K562 (cell line): Measurements from ENCODE around the gene AGPAT3. TPM values are rescaled to one million over a fixed set of nuclear protein-coding genes. Genes with fewer than 3 reads are reported as not detected.
A peak's percentile ranks its signal among the peaks of the same experiment; 100 is the strongest.

ENCODE experiments used
- C11orf30 ChIP-seq: fragments of 450-650 bp; IDR thresholded peaks from 2 replicates; pipeline ENCODE4 v1.6.1; 2016; ENCODE audit warnings: low read depth, mild to moderate bottlenecking
- DEAF1 ChIP-seq: fragments of 450-650 bp; formaldehyde crosslinking; IDR thresholded peaks from 2 replicates; pipeline ENCODE4 v1.4.0; 2020; ENCODE audit warnings: mild to moderate bottlenecking, moderate library complexity
- E2F5 ChIP-seq: sonication (generic); formaldehyde crosslinking; IDR thresholded peaks from 2 replicates; pipeline ENCODE4 v1.8.0; 2022; ENCODE audit warnings: mild to moderate bottlenecking, missing genetic modification reagents
- E4F1 ChIP-seq: fragments of 250-450 bp; sonication (Bioruptor Pico); IDR thresholded peaks from 2 replicates; pipeline ENCODE4 v1.5.0; 2021; ENCODE audit warnings: mild to moderate bottlenecking, borderline replicate concordance
- LEF1 ChIP-seq: fragments of 450-650 bp; IDR thresholded peaks from 2 replicates; pipeline ENCODE4 v1.6.1; 2016; ENCODE audit warnings: mild to moderate bottlenecking
- MCM3 ChIP-seq: fragments of 450-650 bp; IDR thresholded peaks from 2 replicates; pipeline ENCODE4 v1.6.1; 2016
- NCOA2 ChIP-seq, 2 experiments: fragments of 450-650 bp; IDR thresholded peaks; 2 replicates each; pipeline ENCODE4 v1.6.1; 2018; ENCODE audit warnings: mild to moderate bottlenecking in 2 of 2, moderate library complexity in 1 of 2; ENCODE audit not compliant: partially characterized antibody in 2 of 2
- NFATC3 ChIP-seq: fragments of 450-650 bp; IDR thresholded peaks from 2 replicates; pipeline ENCODE4 v1.6.1; 2017; ENCODE audit warnings: mild to moderate bottlenecking
- POLR2AphosphoS2 ChIP-seq: IDR thresholded peaks from 2 replicates; pipeline ENCODE4 v1.6.1; 2012; ENCODE audit warnings: low read length, improper control_type of control experiment
- POLR3A ChIP-seq: IDR thresholded peaks from 2 replicates; pipeline ENCODE4 v1.6.1; 2011; ENCODE audit warnings: borderline replicate concordance, mild to moderate bottlenecking, moderate library complexity; ENCODE audit not compliant: insufficient read length, insufficient read depth; ENCODE audit errors: extremely low read depth
- RB1 ChIP-seq: fragments of 450-650 bp; IDR thresholded peaks from 2 replicates; pipeline ENCODE4 v1.6.1; 2017; ENCODE audit warnings: low read depth, mild to moderate bottlenecking
- RBM15 ChIP-seq: fragments of 200-400 bp; formaldehyde crosslinking; IDR thresholded peaks from 2 replicates; pipeline ENCODE4 v1.6.1; 2018; ENCODE audit warnings: mild to moderate bottlenecking, low read length, moderate library complexity; ENCODE audit not compliant: insufficient read depth
- SETDB1 ChIP-seq: IDR thresholded peaks from one replicate; pipeline ENCODE4 v1.6.1; 2012; ENCODE audit warnings: low read length, control low read depth, inconsistent platforms
- SIRT6 ChIP-seq: IDR thresholded peaks from one replicate; pipeline ENCODE4 v1.6.1; 2012; ENCODE audit warnings: low read depth, mild to moderate bottlenecking, control low read depth, inconsistent platforms, low read length, moderate library complexity
- SP1 ChIP-seq: sonication (generic); formaldehyde crosslinking; IDR thresholded peaks from 2 replicates; pipeline ENCODE4 v1.8.1; 2022; ENCODE audit warnings: mild to moderate bottlenecking, missing genetic modification reagents
- STAG1 ChIP-seq: sonication (generic); formaldehyde crosslinking; IDR thresholded peaks from 2 replicates; pipeline ENCODE4 v1.5.0; 2020; ENCODE audit warnings: missing genetic modification reagents, borderline replicate concordance
- TBL1XR1 ChIP-seq, 2 experiments: IDR thresholded peaks; 2 replicates each; pipeline ENCODE4 v1.6.1; 2012; ENCODE audit warnings: improper control_type of control experiment in 2 of 2, low read length in 2 of 2, mild to moderate bottlenecking in 1 of 2
- ZC3H4 ChIP-seq: sonication (generic); formaldehyde crosslinking; IDR thresholded peaks from 2 replicates; pipeline ENCODE4 v1.9.0; 2021; ENCODE audit warnings: missing genetic modification reagents, borderline replicate concordance
- ZFP1 ChIP-seq: fragments of 450-650 bp; formaldehyde crosslinking; IDR thresholded peaks from 2 replicates; pipeline ENCODE4 v1.4.0; 2020; ENCODE audit warnings: mild to moderate bottlenecking, mixed read lengths
- ZNF324 ChIP-seq: fragments of 250-450 bp; sonication (Bioruptor Pico); IDR thresholded peaks from 2 replicates; pipeline ENCODE4 v1.4.0; 2020; ENCODE audit warnings: mild to moderate bottlenecking
- ZNF551 ChIP-seq: fragments of 250-450 bp; sonication (Bioruptor Pico); IDR thresholded peaks from 2 replicates; pipeline ENCODE4 v1.5.0; 2021; ENCODE audit warnings: mild to moderate bottlenecking, moderate library complexity
- ZNF586 ChIP-seq: fragments of 450-650 bp; formaldehyde crosslinking; conservative IDR thresholded peaks from 2 replicates; pipeline ENCODE4 v1.4.0; 2020; ENCODE audit warnings: mild to moderate bottlenecking, moderate library complexity
- polyA plus RNA-seq, 8 experiments: library from polyadenylated mRNA; depleted of rRNA in 4 of 8; stranded (reverse) in 5 of 8; unstranded in 3 of 8; fragments of >200 nt; fragmentation: Nextera tagmentation in 2 of 8; fragmentation: Illumina TruSeq in 1 of 8; extraction: Ambion mirVana in 2 of 8; extraction: Trizol in 1 of 8; gene quantifications; 2 replicates each; pipeline versions ENCODE4 v1.2.1 to v1.2.3, GENCODE V29; 2011 to 2014; ENCODE audit warnings: inconsistent platforms in 1 of 8, missing spikeins in 1 of 8
- total RNA-seq, 7 experiments: library from RNA; depleted of rRNA in 6 of 7; stranded (reverse); fragments of >200 nt in 6 of 7; fragmentation: Illumina TruSeq in 2 of 7; extraction: Trizol in 2 of 7; gene quantifications; 2 replicates each; pipeline versions ENCODE4 v1.2.1 to v1.2.3, GENCODE V29; 2011 to 2021; ENCODE audit warnings: low replicate concordance in 1 of 7
- TF ChIP-seq, protein P1 (sequence below): fragments of 450-650 bp; IDR thresholded peaks from 2 replicates; pipeline ENCODE4 v1.6.1; 2016; ENCODE audit warnings: low read depth, mild to moderate bottlenecking, moderate library complexity
- TF ChIP-seq, protein P2 (sequence below): sonication (generic); formaldehyde crosslinking; IDR thresholded peaks from 2 replicates; pipeline ENCODE4 v1.5.0; 2020; ENCODE audit warnings: missing genetic modification reagents

Gene AGPAT3
- total and polyA plus RNA-seq, 9 of the 15 experiments (the other 6 are each of a cell fraction or from before 2014, with no cell fraction given): 1.5 to 88.4 (median 35.7) TPM

DNA sequence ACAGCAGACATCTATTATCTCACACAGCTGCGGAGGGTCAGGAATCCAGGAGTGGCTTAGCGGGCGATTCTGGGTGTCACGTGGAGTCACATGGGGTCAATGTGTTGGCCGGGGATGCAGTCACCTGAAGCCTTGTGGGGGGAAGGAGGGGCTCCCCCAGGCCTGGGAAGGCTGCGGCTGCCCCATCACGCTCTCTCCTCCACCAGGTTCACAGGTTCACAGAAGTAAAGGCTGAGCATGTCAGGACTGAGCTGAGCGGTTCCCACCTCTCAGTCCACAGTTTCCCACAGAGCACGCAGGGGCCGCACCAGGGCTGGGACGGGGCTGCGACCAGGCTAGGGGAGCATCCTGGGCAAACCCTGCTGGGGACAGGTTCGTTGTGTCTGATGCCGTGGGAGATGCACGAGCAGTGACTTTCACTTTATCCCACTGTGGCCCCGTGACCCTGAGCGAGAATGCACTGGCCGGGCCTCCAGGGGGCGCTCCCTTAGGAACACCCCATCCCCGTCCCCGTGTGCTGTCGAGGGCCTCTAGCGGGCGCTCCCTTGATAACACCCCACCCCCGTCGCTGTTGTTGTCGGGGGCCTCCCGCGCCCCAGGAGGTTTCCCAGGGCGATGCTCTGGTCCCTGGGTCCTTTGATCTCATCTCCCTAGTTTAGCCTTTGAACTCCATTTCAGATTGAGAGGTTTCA is 73.9 kb downstream of the AGPAT3 start (continued):
- TF ChIP-seq RB1 (peak; percentile 98), TBL1XR1 (IDR thresholded peaks at IDR 0.05; ENCODE audit: low read length in 2 of 2) (peak; percentile 48 to 49; a peak in 2 of 4 replicates), DEAF1 (CRISPR knock-in tag) (peak; percentile 97), SP1 (peak; percentile 82), ZNF586 (no peak), SIRT6 (no peak), NFATC3 (no peak), ZFP1 (CRISPR knock-in tag) (no peak), E4F1 (no peak), STAG1 (peak; percentile 87), NCOA2 (IDR thresholded peaks at IDR 0.05; ENCODE audit: partially characterized antibody in 2 of 2) (no peak), POLR3A (no peak), RBM15 (no peak), MCM3 (no peak), ZNF551 (CRISPR knock-in tag) (no peak), ZNF324 (0 out of 2 replicates have a peak, but pooled peaks have one; percentile 3), ZC3H4 (CRISPR knock-in tag) (no peak), SETDB1 (no peak), POLR2AphosphoS2 (no peak), C11orf30 (peak; percentile 79; the same call in 1 of the 2 replicates), E2F5 (no peak), LEF1 (peak; percentile 64; the same call in 1 of the 2 replicates)
- TF ChIP-seq, protein P1, sequence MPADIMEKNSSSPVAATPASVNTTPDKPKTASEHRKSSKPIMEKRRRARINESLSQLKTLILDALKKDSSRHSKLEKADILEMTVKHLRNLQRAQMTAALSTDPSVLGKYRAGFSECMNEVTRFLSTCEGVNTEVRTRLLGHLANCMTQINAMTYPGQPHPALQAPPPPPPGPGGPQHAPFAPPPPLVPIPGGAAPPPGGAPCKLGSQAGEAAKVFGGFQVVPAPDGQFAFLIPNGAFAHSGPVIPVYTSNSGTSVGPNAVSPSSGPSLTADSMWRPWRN: no peak
- TF ChIP-seq, protein P2, sequence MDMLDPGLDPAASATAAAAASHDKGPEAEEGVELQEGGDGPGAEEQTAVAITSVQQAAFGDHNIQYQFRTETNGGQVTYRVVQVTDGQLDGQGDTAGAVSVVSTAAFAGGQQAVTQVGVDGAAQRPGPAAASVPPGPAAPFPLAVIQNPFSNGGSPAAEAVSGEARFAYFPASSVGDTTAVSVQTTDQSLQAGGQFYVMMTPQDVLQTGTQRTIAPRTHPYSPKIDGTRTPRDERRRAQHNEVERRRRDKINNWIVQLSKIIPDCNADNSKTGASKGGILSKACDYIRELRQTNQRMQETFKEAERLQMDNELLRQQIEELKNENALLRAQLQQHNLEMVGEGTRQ: peak; percentile 79
